ENCODE data around the gene RELCH. TPM values are rescaled to one million over a fixed set of nuclear protein-coding genes. Genes with fewer than 3 reads are reported as not detected.

RELCH gene
- total RNA-seq, 1 donor from 2014 or later, result 76.2 TPM

Small RNA genes lying within 50 kb of the gene (small RNA-seq; reads per million reads assigned to genes)
- not detected for gene RF00019

Other genes with a start within 250 kb of the RELCH start
- 50.1 TPM for gene PIGN, start 199 bp upstream of the RELCH start, total RNA-seq
- 0.82 TPM for gene TNFRSF11A, start 138.1 kb downstream of the RELCH start, total RNA-seq